GM06990 (cell line): ENCODE data around the gene BNC2.
A peak's percentile ranks its signal among the peaks of the same experiment; 100 is the strongest.

Experiments
- DNase-seq: peaks from one replicate; pipeline ENCODE4 v3.0.0-alpha.2; 2011; ENCODE audit not compliant: insufficient read length; ENCODE audit errors: extremely low read depth
- H3K27me3 ChIP-seq: replicated peaks from 2 replicates; pipeline ENCODE4 v1.6.0; 2011; ENCODE audit warnings: low read length; ENCODE audit not compliant: control insufficient read depth, insufficient read depth
- H3K36me3 ChIP-seq: 2 replicates; pipeline ENCODE4 v1.5.1; 2011; ENCODE audit warnings: low read length; ENCODE audit not compliant: control insufficient read depth, insufficient read depth
- H3K4me3 ChIP-seq: replicated peaks from 2 replicates; pipeline ENCODE4 v1.5.1; 2011; ENCODE audit warnings: low read depth, mild to moderate bottlenecking, control low read depth, low read length
- CTCF ChIP-seq: IDR thresholded peaks from 2 replicates; pipeline ENCODE4 v1.5.1; 2011; ENCODE audit warnings: low read length, control low read depth, mild to moderate bottlenecking, inconsistent platforms; ENCODE audit not compliant: insufficient read depth, poor library complexity, severe bottlenecking

The BNC2 gene

DNA sequence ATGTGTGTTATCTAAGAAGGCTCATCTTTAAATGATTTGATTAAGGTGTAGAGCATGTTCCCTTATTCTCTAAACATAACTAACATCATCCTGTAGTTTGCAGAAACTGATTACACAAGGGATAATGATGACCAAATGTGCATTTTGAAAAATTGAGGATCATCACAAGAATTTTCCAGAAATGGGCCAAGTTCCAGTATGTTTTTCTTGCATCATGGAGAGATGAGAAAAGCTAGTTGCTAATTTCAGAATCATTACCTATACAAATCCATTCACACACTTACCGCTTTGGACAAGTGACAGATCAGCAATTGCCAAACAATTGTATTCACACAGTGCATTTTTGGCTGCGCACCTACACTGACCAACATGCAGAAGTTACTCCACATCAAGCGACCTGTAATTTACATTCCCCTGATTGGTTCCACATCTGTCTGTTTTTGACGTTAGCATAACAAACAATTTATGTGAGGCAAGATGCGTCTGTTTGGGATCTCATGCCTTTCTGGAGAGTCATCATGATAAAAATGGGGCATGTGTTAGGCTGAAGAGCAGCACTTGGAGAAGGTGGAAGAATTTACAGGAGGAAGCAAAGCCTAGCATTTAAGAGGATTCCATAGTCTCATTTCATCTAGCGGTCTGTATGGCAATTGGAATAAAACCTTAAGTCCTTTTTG, 2.8 kb upstream of the BNC2 start:
- H3K36me3 ChIP-seq = no peaks in the 10 kb centered on the region
- TF ChIP-seq CTCF = no peak
- no peaks in the 10 kb centered on the region for H3K27me3 ChIP-seq
- no peak overlapping the region for H3K4me3 ChIP-seq
- no peak for DNase-seq

GRCh38 chr9:16871336-16872151, 1.1 kb upstream of the BNC2 start:
- no peak for TF ChIP-seq CTCF
- Histone ChIP-seq H3K27me3 (no peaks in the 10 kb centered on the region), H3K4me3 (no peak overlapping the region), H3K36me3 (no peaks in the 10 kb centered on the region)
- peak; percentile 2 for DNase-seq

- no peak for TF ChIP-seq CTCF
- Histone ChIP-seq H3K4me3 (no peak overlapping the region), H3K27me3 (no peaks in the 10 kb centered on the region), H3K36me3 (no peaks in the 10 kb centered on the region)
- DNase-seq = peak; percentile 1
Observed at GRCh38 chr9:16869882-16870595, 431 bp downstream of the BNC2 start.

DNA sequence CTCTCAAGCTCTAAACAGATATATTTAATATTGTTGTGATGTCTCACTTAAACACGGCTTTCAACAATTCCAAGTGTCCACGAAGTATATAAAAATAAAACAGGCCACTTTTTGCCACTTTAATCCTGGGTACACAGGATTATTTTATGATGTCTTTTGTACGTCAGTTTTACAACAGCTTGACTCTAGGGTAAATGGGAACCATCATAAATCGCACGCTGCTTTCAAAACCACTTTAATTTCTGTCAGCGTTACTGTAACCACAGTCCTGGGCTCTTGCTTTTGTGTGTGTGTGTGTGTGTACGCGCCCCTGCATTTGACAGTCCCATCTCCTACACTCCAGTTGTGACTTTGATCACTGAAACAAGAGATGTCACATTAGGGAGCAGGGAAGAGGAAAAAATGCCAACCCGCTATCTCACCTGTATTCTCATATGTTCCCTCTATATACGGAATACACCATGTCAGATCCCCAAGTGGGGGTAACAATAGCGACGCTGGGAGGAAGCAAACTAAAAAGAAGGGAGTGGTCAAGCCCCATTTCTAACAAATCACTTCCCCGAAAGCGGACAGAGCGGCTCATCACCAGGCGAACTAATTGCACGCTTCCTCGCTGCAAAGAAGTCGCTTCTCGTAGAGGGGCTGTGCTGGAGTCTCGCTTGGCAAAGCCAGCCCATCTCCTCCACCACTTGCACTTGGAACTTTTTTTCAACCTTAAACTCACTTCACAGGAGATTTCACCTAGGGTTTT, 1.2 kb downstream of the BNC2 start:
- H3K27me3 ChIP-seq = no peaks in the 10 kb centered on the region
- no peak for TF ChIP-seq CTCF
- H3K36me3 ChIP-seq = no peaks in the 10 kb centered on the region
- no peak overlapping the region for H3K4me3 ChIP-seq
- no peak for DNase-seq

- no peak overlapping the region for H3K4me3 ChIP-seq
- H3K27me3 ChIP-seq = no peaks in the 10 kb centered on the region
- TF ChIP-seq CTCF = no peak
- no peak for DNase-seq
- H3K36me3 ChIP-seq = no peaks in the 10 kb centered on the region
Observed at GRCh38 chr9:16868701-16869100, 1.8 kb downstream of the BNC2 start.
